WTC11 (cell line): ENCODE results near the gene THOC5. TPM values are rescaled to one million over a fixed set of nuclear protein-coding genes. Genes with fewer than 3 reads are reported as not detected.

Experiments used
- CTCF ChIP-seq: fragments of 200-600 bp; IDR thresholded peaks from 2 replicates; pipeline ENCODE4 v1.8.0; 2022; ENCODE audit warnings: antibody characterized with exemption
- FOXK1 ChIP-seq: sonication (generic); formaldehyde crosslinking; IDR thresholded peaks from 2 replicates; pipeline ENCODE4 v1.8.0; 2022; ENCODE audit warnings: mild to moderate bottlenecking, moderate library complexity, missing genetic modification reagents
- JAZF1 ChIP-seq: fragments of 250-450 bp; sonication (Bioruptor Pico); IDR thresholded peaks from 2 replicates; pipeline ENCODE4 v1.9.0; 2021; ENCODE audit warnings: moderate library complexity, mild to moderate bottlenecking, inconsistent platforms
- MXD4 ChIP-seq: fragments of 250-450 bp; sonication (Bioruptor Pico); IDR thresholded peaks from 2 replicates; pipeline ENCODE4 v1.8.0; 2021; ENCODE audit warnings: mild to moderate bottlenecking, moderate library complexity, borderline replicate concordance
- OVOL2 ChIP-seq: fragments of 250-450 bp; sonication (Bioruptor Pico); IDR thresholded peaks from 2 replicates; pipeline ENCODE4 v1.9.0; 2021; ENCODE audit warnings: mild to moderate bottlenecking, borderline replicate concordance
- PRDM15 ChIP-seq: sonication (generic); formaldehyde crosslinking; IDR thresholded peaks from 2 replicates; pipeline ENCODE4 v1.8.0; 2022; ENCODE audit warnings: missing genetic modification reagents
- RELA ChIP-seq: sonication (generic); formaldehyde crosslinking; IDR thresholded peaks from 2 replicates; pipeline ENCODE4 v1.8.1; 2022; ENCODE audit warnings: missing genetic modification reagents, mild to moderate bottlenecking, borderline replicate concordance
- SMAD4 ChIP-seq: sonication (generic); formaldehyde crosslinking; IDR thresholded peaks from 2 replicates; pipeline ENCODE4 v1.8.0; 2022; ENCODE audit warnings: mild to moderate bottlenecking, missing genetic modification reagents
- SOX15 ChIP-seq: fragments of 250-450 bp; sonication (Bioruptor Pico); IDR thresholded peaks from 2 replicates; pipeline ENCODE4 v1.9.0; 2021; ENCODE audit warnings: mild to moderate bottlenecking
- ZNF121 ChIP-seq: sonication (generic); formaldehyde crosslinking; IDR thresholded peaks from 2 replicates; pipeline ENCODE4 v1.8.0; 2023; ENCODE audit warnings: missing genetic modification reagents
- ZNF532 ChIP-seq: fragments of 250-450 bp; sonication (Bioruptor Pico); IDR thresholded peaks from 2 replicates; pipeline ENCODE4 v1.9.0; 2021; ENCODE audit warnings: mild to moderate bottlenecking, borderline replicate concordance
- total RNA-seq: library from RNA; stranded (reverse); gene quantifications from 3 replicates; pipeline ENCODE4 v1.2.3, GENCODE V29; 2021
- TF ChIP-seq, protein P1 (sequence below): sonication (generic); formaldehyde crosslinking; IDR thresholded peaks from 2 replicates; pipeline ENCODE4 v1.8.0; 2022; ENCODE audit warnings: mild to moderate bottlenecking, missing genetic modification reagents
- TF ChIP-seq, protein P2 (sequence below): sonication (generic); formaldehyde crosslinking; IDR thresholded peaks from 2 replicates; pipeline ENCODE4 v1.8.0; 2023; ENCODE audit warnings: mild to moderate bottlenecking, missing genetic modification reagents
- TF ChIP-seq, protein P3 (sequence below): sonication (generic); formaldehyde crosslinking; IDR thresholded peaks from 2 replicates; pipeline ENCODE4 v1.8.1; 2023; ENCODE audit warnings: mild to moderate bottlenecking, missing genetic modification reagents, borderline replicate concordance
- TF ChIP-seq, protein P4 (sequence below): fragments of 250-450 bp; sonication (Bioruptor Pico); IDR thresholded peaks from 2 replicates; pipeline ENCODE4 v1.9.0; 2021; ENCODE audit warnings: moderate library complexity, mild to moderate bottlenecking, inconsistent platforms, borderline replicate concordance
- TF ChIP-seq, protein P5 (sequence below): sonication (generic); formaldehyde crosslinking; IDR thresholded peaks from 2 replicates; pipeline ENCODE4 v1.8.1; 2023; ENCODE audit warnings: mild to moderate bottlenecking, moderate library complexity, missing genetic modification reagents

Gene THOC5
- total RNA-seq, 1 experiment from 2014 or later, result 51.2 TPM

DNA sequence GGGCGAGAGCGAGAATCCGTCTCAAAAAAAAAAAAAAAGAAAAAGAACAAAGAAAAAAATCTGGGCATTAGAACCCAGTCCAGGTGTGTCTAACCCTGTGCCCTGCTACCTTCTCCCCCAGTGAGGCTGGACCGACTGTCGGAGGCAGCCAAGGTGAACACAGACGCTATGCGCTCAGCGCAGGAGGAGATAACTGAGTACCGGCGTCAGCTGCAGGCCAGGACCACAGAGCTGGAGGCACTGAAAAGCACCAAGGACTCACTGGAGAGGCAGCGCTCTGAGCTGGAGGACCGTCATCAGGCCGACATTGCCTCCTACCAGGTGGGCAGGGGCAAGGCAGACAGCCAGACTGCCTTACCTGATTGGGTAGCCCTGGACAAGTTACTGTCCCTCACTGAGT is 70.3 kb downstream of the THOC5 start (continued):
- TF ChIP-seq, protein P1, sequence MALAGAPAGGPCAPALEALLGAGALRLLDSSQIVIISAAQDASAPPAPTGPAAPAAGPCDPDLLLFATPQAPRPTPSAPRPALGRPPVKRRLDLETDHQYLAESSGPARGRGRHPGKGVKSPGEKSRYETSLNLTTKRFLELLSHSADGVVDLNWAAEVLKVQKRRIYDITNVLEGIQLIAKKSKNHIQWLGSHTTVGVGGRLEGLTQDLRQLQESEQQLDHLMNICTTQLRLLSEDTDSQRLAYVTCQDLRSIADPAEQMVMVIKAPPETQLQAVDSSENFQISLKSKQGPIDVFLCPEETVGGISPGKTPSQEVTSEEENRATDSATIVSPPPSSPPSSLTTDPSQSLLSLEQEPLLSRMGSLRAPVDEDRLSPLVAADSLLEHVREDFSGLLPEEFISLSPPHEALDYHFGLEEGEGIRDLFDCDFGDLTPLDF (CRISPR knock-in tag), result no peak
- TF ChIP-seq CTCF (no peak), JAZF1 (CRISPR knock-in tag) (no peak), RELA (no peak), OVOL2 (no peak), ZNF532 (CRISPR knock-in tag) (no peak), MXD4 (CRISPR knock-in tag) (no peak), PRDM15 (CRISPR knock-in tag) (no peak), SOX15 (CRISPR knock-in tag) (no peak), SMAD4 (CRISPR knock-in tag) (no peak), ZNF121 (no peak), FOXK1 (CRISPR knock-in tag) (no peak)
- TF ChIP-seq, protein P2, sequence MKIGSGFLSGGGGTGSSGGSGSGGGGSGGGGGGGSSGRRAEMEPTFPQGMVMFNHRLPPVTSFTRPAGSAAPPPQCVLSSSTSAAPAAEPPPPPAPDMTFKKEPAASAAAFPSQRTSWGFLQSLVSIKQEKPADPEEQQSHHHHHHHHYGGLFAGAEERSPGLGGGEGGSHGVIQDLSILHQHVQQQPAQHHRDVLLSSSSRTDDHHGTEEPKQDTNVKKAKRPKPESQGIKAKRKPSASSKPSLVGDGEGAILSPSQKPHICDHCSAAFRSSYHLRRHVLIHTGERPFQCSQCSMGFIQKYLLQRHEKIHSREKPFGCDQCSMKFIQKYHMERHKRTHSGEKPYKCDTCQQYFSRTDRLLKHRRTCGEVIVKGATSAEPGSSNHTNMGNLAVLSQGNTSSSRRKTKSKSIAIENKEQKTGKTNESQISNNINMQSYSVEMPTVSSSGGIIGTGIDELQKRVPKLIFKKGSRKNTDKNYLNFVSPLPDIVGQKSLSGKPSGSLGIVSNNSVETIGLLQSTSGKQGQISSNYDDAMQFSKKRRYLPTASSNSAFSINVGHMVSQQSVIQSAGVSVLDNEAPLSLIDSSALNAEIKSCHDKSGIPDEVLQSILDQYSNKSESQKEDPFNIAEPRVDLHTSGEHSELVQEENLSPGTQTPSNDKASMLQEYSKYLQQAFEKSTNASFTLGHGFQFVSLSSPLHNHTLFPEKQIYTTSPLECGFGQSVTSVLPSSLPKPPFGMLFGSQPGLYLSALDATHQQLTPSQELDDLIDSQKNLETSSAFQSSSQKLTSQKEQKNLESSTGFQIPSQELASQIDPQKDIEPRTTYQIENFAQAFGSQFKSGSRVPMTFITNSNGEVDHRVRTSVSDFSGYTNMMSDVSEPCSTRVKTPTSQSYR (CRISPR knock-in tag), result no peak
- TF ChIP-seq, protein P3, sequence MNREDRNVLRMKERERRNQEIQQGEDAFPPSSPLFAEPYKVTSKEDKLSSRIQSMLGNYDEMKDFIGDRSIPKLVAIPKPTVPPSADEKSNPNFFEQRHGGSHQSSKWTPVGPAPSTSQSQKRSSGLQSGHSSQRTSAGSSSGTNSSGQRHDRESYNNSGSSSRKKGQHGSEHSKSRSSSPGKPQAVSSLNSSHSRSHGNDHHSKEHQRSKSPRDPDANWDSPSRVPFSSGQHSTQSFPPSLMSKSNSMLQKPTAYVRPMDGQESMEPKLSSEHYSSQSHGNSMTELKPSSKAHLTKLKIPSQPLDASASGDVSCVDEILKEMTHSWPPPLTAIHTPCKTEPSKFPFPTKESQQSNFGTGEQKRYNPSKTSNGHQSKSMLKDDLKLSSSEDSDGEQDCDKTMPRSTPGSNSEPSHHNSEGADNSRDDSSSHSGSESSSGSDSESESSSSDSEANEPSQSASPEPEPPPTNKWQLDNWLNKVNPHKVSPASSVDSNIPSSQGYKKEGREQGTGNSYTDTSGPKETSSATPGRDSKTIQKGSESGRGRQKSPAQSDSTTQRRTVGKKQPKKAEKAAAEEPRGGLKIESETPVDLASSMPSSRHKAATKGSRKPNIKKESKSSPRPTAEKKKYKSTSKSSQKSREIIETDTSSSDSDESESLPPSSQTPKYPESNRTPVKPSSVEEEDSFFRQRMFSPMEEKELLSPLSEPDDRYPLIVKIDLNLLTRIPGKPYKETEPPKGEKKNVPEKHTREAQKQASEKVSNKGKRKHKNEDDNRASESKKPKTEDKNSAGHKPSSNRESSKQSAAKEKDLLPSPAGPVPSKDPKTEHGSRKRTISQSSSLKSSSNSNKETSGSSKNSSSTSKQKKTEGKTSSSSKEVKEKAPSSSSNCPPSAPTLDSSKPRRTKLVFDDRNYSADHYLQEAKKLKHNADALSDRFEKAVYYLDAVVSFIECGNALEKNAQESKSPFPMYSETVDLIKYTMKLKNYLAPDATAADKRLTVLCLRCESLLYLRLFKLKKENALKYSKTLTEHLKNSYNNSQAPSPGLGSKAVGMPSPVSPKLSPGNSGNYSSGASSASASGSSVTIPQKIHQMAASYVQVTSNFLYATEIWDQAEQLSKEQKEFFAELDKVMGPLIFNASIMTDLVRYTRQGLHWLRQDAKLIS (CRISPR knock-in tag), result no peak
- TF ChIP-seq, protein P4, sequence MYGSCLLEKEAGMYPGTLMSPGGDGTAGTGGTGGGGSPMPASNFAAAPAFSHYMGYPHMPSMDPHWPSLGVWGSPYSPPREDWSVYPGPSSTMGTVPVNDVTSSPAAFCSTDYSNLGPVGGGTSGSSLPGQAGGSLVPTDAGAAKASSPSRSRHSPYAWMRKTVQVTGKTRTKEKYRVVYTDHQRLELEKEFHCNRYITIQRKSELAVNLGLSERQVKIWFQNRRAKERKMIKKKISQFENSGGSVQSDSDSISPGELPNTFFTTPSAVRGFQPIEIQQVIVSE (CRISPR knock-in tag), result no peak
- TF ChIP-seq, protein P5, sequence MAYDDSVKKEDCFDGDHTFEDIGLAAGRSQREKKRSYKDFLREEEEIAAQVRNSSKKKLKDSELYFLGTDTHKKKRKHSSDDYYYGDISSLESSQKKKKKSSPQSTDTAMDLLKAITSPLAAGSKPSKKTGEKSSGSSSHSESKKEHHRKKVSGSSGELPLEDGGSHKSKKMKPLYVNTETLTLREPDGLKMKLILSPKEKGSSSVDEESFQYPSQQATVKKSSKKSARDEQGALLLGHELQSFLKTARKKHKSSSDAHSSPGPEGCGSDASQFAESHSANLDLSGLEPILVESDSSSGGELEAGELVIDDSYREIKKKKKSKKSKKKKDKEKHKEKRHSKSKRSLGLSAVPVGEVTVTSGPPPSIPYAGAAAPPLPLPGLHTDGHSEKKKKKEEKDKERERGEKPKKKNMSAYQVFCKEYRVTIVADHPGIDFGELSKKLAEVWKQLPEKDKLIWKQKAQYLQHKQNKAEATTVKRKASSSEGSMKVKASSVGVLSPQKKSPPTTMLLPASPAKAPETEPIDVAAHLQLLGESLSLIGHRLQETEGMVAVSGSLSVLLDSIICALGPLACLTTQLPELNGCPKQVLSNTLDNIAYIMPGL (CRISPR knock-in tag), result no peak
